K562 (cell line): ENCODE measurements around the gene PRSS53. TPM values are rescaled to one million over a fixed set of nuclear protein-coding genes. Genes with fewer than 3 reads are reported as not detected.

Experiments used
- BHLHE40 ChIP-seq: IDR thresholded peaks from 2 replicates; pipeline ENCODE4 v1.6.1; 2011; ENCODE audit warnings: low read length, improper control_type of control experiment
- CBX3 ChIP-seq, 2 experiments: IDR thresholded peaks; 1 replicate in 1 of 2; 2 replicates in 1 of 2; pipeline ENCODE4 v1.6.1; 2012; ENCODE audit warnings: inconsistent platforms in 2 of 2, low read length in 2 of 2, borderline replicate concordance in 1 of 2, control low read depth in 1 of 2
- CXXC5 ChIP-seq: fragments of 250-450 bp; sonication (Bioruptor Pico); IDR thresholded peaks from 2 replicates; pipeline ENCODE4 v1.8.0; 2022; ENCODE audit warnings: inconsistent platforms, mild to moderate bottlenecking, moderate library complexity
- FOXM1 ChIP-seq, 2 experiments: fragments of 450-650 bp in 1 of 2; sonication (generic) in 1 of 2; formaldehyde crosslinking in 1 of 2; IDR thresholded peaks; 2 replicates each; pipeline versions ENCODE4 v1.6.1 to v1.9.0; 2017 to 2022; ENCODE audit warnings: low read depth in 2 of 2, mild to moderate bottlenecking in 2 of 2, missing genetic modification reagents in 1 of 2, moderate library complexity in 1 of 2
- GTF2E2 ChIP-seq: fragments of 200-800 bp; sonication (Bioruptor generic); IDR thresholded peaks from 2 replicates; pipeline ENCODE4 v1.6.1; 2016; ENCODE audit warnings: missing genetic modification characterization, missing compliant biosample characterization
- NEUROD1 ChIP-seq: fragments of 150-350 bp; IDR thresholded peaks from 2 replicates; pipeline ENCODE4 v1.6.1; 2014; ENCODE audit warnings: borderline replicate concordance, low read length, low read depth; ENCODE audit not compliant: partially characterized antibody
- PTBP1 ChIP-seq: fragments of 200-400 bp; formaldehyde crosslinking; IDR thresholded peaks from 2 replicates; pipeline ENCODE4 v1.6.1; 2017; ENCODE audit warnings: low read depth, low read length
- SRSF3 ChIP-seq: fragments of 200-400 bp; formaldehyde crosslinking; IDR thresholded peaks from 2 replicates; pipeline ENCODE4 v1.6.1; 2016; ENCODE audit warnings: mild to moderate bottlenecking, low read length, moderate library complexity; ENCODE audit not compliant: insufficient read depth
- TBL1XR1 ChIP-seq, 2 experiments: IDR thresholded peaks; 2 replicates each; pipeline ENCODE4 v1.6.1; 2012; ENCODE audit warnings: improper control_type of control experiment in 2 of 2, low read length in 2 of 2, mild to moderate bottlenecking in 1 of 2
- YY1 ChIP-seq, 3 experiments: IDR thresholded peaks; 2 replicates each; pipeline ENCODE4 v1.6.1; 2011; ENCODE audit warnings: low read length in 2 of 3, mild to moderate bottlenecking in 2 of 3, moderate library complexity in 2 of 3, borderline replicate concordance in 1 of 3, control low read depth in 1 of 3, low read depth in 1 of 3; ENCODE audit not compliant: insufficient read depth in 3 of 3, insufficient replicate concordance in 2 of 3, control insufficient read depth in 1 of 3, insufficient read length in 1 of 3; ENCODE audit errors: extremely low read depth in 1 of 3
- ZFX ChIP-seq: sonication (generic); formaldehyde crosslinking; IDR thresholded peaks from 2 replicates; pipeline ENCODE4 v1.8.0; 2022; ENCODE audit warnings: mild to moderate bottlenecking, missing genetic modification reagents, moderate library complexity
- ZNF24 ChIP-seq: fragments of 450-650 bp; IDR thresholded peaks from 2 replicates; pipeline ENCODE4 v1.6.1; 2016
- ZNF263 ChIP-seq: sonication (generic); formaldehyde crosslinking; IDR thresholded peaks from 2 replicates; pipeline ENCODE4 v1.8.0; 2022; ENCODE audit warnings: mild to moderate bottlenecking, missing genetic modification reagents, borderline replicate concordance
- ZNF707 ChIP-seq: fragments of 250-450 bp; sonication (Bioruptor Pico); conservative IDR thresholded peaks from 2 replicates; pipeline ENCODE4 v1.8.0; 2022; ENCODE audit warnings: inconsistent platforms, mild to moderate bottlenecking, moderate library complexity
- ZNF785 ChIP-seq: fragments of 250-450 bp; sonication (Bioruptor Pico); IDR thresholded peaks from 2 replicates; pipeline ENCODE4 v1.4.0; 2020; ENCODE audit warnings: mild to moderate bottlenecking
- polyA plus RNA-seq, 8 experiments: library from polyadenylated mRNA; depleted of rRNA in 4 of 8; stranded (reverse) in 5 of 8; unstranded in 3 of 8; fragments of >200 nt; fragmentation: Nextera tagmentation in 2 of 8; fragmentation: Illumina TruSeq in 1 of 8; extraction: Ambion mirVana in 2 of 8; extraction: Trizol in 1 of 8; gene quantifications; 2 replicates each; pipeline versions ENCODE4 v1.2.1 to v1.2.3, GENCODE V29; 2011 to 2014; ENCODE audit warnings: inconsistent platforms in 1 of 8, missing spikeins in 1 of 8
- total RNA-seq, 7 experiments: library from RNA; depleted of rRNA in 6 of 7; stranded (reverse); fragments of >200 nt in 6 of 7; fragmentation: Illumina TruSeq in 2 of 7; extraction: Trizol in 2 of 7; gene quantifications; 2 replicates each; pipeline versions ENCODE4 v1.2.1 to v1.2.3, GENCODE V29; 2011 to 2021; ENCODE audit warnings: low replicate concordance in 1 of 7
- TF ChIP-seq, protein P1 (sequence below): fragments of 450-650 bp; IDR thresholded peaks from 2 replicates; pipeline ENCODE4 v1.6.1; 2016; ENCODE audit warnings: borderline replicate concordance
- TF ChIP-seq, protein P2 (sequence below), 3 experiments: fragments of 200-800 bp in 1 of 3; fragments of 250-450 bp in 1 of 3; fragments of 450-650 bp in 1 of 3; sonication (Bioruptor Pico) in 1 of 3; sonication (Bioruptor generic) in 1 of 3; formaldehyde crosslinking in 1 of 3; IDR thresholded peaks; 2 replicates each; pipeline versions ENCODE4 v1.6.1 to v1.8.0; 2016 to 2022; ENCODE audit warnings: mild to moderate bottlenecking in 2 of 3, missing genetic modification characterization in 2 of 3, missing compliant biosample characterization in 1 of 3, moderate library complexity in 1 of 3
- TF ChIP-seq, protein P3 (sequence below): fragments of 450-650 bp; IDR thresholded peaks from 2 replicates; pipeline ENCODE4 v1.6.1; 2016; ENCODE audit warnings: missing biosample characterization, missing genetic modification characterization

PRSS53 gene
- total and polyA plus RNA-seq, 9 of the 15 experiments (the other 6 are each of a cell fraction or from before 2014, with no cell fraction given) = 0.40 to 1.9 (median 0.78) TPM; not detected in 2

DNA sequence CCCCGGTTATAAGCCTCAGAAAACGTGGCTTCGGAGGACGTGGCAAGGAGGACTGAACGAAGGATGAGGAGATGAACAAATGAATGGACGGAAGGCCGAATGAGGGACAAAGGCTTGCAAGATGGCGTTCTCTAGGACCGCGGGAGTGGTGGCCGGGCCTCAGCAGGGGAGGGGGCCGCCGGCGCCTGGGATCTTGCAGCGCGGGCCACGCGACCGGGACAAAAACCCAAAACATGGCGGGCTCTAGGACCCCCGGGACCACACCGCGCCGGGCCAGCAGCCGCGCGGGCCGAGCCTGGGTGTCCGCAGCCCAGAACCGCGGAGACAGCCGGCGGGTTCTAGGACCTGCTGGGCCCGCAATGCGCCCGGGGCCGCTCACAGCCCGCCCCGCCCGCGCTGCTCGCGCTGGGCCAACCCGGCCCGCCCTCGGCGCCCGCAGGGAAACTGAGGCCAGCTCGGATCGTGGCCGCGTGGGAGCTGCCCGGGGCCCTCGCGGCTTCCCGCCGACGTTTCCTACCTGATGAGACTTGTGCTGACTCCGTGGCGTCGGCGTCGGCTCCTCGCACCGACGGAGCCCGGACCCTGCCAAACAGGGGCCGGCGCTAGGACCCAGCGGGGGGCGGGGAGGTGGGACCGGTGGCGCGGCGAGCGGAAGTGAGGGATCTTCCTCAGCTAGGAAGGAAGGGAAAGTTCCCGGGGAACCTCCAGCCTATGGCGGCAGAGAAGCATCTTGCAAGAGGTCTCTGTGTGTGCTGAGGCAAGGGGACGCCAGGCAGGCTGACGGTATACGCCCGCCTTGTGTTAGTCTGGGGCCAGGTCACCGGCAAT, 15.4 kb downstream of the PRSS53 start (continued):
- no peak for TF ChIP-seq SRSF3
- peak; percentile 96 for TF ChIP-seq NEUROD1
- TF ChIP-seq PTBP1 = 0 out of 2 replicates have a peak, but pooled peaks have one; percentile 39
- no peak for TF ChIP-seq ZNF785
- TF ChIP-seq YY1 (IDR thresholded peaks at IDR 0.05; ENCODE audit: borderline replicate concordance in 1 of 3, control insufficient read depth in 1 of 3, extremely low read depth in 1 of 3, insufficient read depth in 3 of 3, insufficient read length in 1 of 3, insufficient replicate concordance in 2 of 3, low read depth in 1 of 3, low read length in 2 of 3) = peak; percentile 53 to 78 (median 69)
- TF ChIP-seq FOXM1 (IDR thresholded peaks at IDR 0.05; ENCODE audit: low read depth) = peak; percentile 98
- 0 out of 2 replicates have a peak, but pooled peaks have one; percentile 81 for TF ChIP-seq FOXM1 (CRISPR knock-in tag; IDR thresholded peaks at IDR 0.05; ENCODE audit: low read depth)
- TF ChIP-seq ZNF707 (CRISPR knock-in tag) = no peak
- peak; percentile 11; the same call in 1 of the 2 replicates for TF ChIP-seq BHLHE40
- 0 out of 3 replicates have a peak, but pooled peaks of 1 of the 2 experiments have one; percentile 20 for TF ChIP-seq CBX3 (IDR thresholded peaks at IDR 0.05; ENCODE audit: borderline replicate concordance in 1 of 2, low read length in 2 of 2)
- TF ChIP-seq ZNF263 (CRISPR knock-in tag) = peak; percentile 26; the same call in 1 of the 2 replicates
- TF ChIP-seq ZNF24 = peak; percentile 99
- peak; percentile 89 for TF ChIP-seq CXXC5
- TF ChIP-seq, protein P1, sequence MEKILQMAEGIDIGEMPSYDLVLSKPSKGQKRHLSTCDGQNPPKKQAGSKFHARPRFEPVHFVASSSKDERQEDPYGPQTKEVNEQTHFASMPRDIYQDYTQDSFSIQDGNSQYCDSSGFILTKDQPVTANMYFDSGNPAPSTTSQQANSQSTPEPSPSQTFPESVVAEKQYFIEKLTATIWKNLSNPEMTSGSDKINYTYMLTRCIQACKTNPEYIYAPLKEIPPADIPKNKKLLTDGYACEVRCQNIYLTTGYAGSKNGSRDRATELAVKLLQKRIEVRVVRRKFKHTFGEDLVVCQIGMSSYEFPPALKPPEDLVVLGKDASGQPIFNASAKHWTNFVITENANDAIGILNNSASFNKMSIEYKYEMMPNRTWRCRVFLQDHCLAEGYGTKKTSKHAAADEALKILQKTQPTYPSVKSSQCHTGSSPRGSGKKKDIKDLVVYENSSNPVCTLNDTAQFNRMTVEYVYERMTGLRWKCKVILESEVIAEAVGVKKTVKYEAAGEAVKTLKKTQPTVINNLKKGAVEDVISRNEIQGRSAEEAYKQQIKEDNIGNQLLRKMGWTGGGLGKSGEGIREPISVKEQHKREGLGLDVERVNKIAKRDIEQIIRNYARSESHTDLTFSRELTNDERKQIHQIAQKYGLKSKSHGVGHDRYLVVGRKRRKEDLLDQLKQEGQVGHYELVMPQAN = peak; percentile 81
- TF ChIP-seq, protein P2, sequence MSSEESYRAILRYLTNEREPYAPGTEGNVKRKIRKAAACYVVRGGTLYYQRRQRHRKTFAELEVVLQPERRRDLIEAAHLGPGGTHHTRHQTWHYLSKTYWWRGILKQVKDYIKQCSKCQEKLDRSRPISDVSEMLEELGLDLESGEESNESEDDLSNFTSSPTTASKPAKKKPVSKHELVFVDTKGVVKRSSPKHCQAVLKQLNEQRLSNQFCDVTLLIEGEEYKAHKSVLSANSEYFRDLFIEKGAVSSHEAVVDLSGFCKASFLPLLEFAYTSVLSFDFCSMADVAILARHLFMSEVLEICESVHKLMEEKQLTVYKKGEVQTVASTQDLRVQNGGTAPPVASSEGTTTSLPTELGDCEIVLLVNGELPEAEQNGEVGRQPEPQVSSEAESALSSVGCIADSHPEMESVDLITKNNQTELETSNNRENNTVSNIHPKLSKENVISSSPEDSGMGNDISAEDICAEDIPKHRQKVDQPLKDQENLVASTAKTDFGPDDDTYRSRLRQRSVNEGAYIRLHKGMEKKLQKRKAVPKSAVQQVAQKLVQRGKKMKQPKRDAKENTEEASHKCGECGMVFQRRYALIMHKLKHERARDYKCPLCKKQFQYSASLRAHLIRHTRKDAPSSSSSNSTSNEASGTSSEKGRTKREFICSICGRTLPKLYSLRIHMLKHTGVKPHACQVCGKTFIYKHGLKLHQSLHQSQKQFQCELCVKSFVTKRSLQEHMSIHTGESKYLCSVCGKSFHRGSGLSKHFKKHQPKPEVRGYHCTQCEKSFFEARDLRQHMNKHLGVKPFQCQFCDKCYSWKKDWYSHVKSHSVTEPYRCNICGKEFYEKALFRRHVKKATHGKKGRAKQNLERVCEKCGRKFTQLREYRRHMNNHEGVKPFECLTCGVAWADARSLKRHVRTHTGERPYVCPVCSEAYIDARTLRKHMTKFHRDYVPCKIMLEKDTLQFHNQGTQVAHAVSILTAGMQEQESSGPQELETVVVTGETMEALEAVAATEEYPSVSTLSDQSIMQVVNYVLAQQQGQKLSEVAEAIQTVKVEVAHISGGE (CRISPR knock-in tag; IDR thresholded peaks at IDR 0.05) = peak in 1 of 3 experiments; percentile 74; a peak in 2 of 6 replicates
- no peak for TF ChIP-seq TBL1XR1 (IDR thresholded peaks at IDR 0.05; ENCODE audit: low read length in 2 of 2)
- peak; percentile 61; the same call in 1 of the 2 replicates for TF ChIP-seq GTF2E2 (tag)
- TF ChIP-seq, protein P3, sequence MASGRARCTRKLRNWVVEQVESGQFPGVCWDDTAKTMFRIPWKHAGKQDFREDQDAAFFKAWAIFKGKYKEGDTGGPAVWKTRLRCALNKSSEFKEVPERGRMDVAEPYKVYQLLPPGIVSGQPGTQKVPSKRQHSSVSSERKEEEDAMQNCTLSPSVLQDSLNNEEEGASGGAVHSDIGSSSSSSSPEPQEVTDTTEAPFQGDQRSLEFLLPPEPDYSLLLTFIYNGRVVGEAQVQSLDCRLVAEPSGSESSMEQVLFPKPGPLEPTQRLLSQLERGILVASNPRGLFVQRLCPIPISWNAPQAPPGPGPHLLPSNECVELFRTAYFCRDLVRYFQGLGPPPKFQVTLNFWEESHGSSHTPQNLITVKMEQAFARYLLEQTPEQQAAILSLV (tag) = no peak
- peak; percentile 67 for TF ChIP-seq ZFX (CRISPR knock-in tag)
